Ovary (tissue), 9 donors: Measurements from ENCODE around the gene CNRIP1. TPM values are rescaled to one million over a fixed set of nuclear protein-coding genes. Genes with fewer than 3 reads are reported as not detected.

Experiments used
- DNase-seq, 5 donors: peaks; one replicate each; pipeline ENCODE4 v3.0.0-alpha.2; 2019 to 2020
- H3K27ac ChIP-seq, 2 donors: fragments of 200-600 bp; one replicate each; pipeline versions ENCODE4 v1.5.1 to v1.8.0; 2019 to 2022
- H3K27me3 ChIP-seq: fragments of 200-600 bp; one replicate; pipeline ENCODE4 v1.8.0; 2022
- H3K36me3 ChIP-seq: fragments of 200-600 bp; sonication (generic); one replicate; pipeline ENCODE4 v1.5.1; 2019
- H3K4me1 ChIP-seq: one replicate; pipeline ENCODE4 v1.8.1; 2013; ENCODE audit warnings: mild to moderate bottlenecking, moderate library complexity; ENCODE audit not compliant: insufficient read depth
- H3K4me3 ChIP-seq: fragments of 200-600 bp; sonication (generic); one replicate; pipeline ENCODE4 v1.5.1; 2017
- H3K9me3 ChIP-seq, 2 donors: fragments of 200-600 bp in 1 of 2; sonication (generic) in 1 of 2; one replicate each; pipeline versions ENCODE4 v1.5.1 to v1.8.1; 2013 to 2019; ENCODE audit warnings: mild to moderate bottlenecking in 1 of 2, moderate library complexity in 1 of 2
- CTCF ChIP-seq, 3 donors: fragments of 450-650 bp in 2 of 3; fragments of 200-600 bp in 1 of 3; IDR thresholded peaks; one replicate each; pipeline versions ENCODE4 v1.5.1 to v1.8.0; 2016 to 2022; ENCODE audit warnings: antibody characterized with exemption in 3 of 3, mild to moderate bottlenecking in 1 of 3
- EP300 ChIP-seq: sonication (generic); formaldehyde crosslinking; IDR thresholded peaks from one replicate; pipeline ENCODE4 v1.6.1; 2017; ENCODE audit warnings: antibody characterized with exemption
- POLR2A ChIP-seq: fragments of 450-650 bp; IDR thresholded peaks from one replicate; pipeline ENCODE4 v1.6.1; 2017; ENCODE audit warnings: antibody characterized with exemption, mild to moderate bottlenecking, moderate library complexity
- WGBS, 3 donors: extraction: QIAGEN DNeasy Blood & Tissue Kit in 1 of 3; methylation state at CpG; one replicate each; pipeline versions ENCODE4 v1.1.5 to v1.1.7; 2013 to 2017; 5-methylcytosine and 5-hydroxymethylcytosine counted together
- intact Hi-C, 4 donors: fragments of 100-400 bp; cut with DNase I; formaldehyde crosslinking; loops; one replicate each; pipeline versions ENCODE4 v1.11.0 to v1.15.1; 2022 to 2023
- polyA plus RNA-seq, 2 donors: library from polyadenylated mRNA; stranded (reverse); fragments of 200-250 nt in 1 of 2; fragments of 350-450 nt in 1 of 2; fragmentation: Illumina TruSeq in 1 of 2; extraction: RNeasy Lipid Tissue Mini Kit (QIAGEN cat#74804) in 1 of 2; gene quantifications; one replicate each; pipeline ENCODE4 v1.2.3, GENCODE V29; 2013 to 2014
- total RNA-seq, 7 donors: library from RNA; depleted of rRNA in 2 of 7; stranded (reverse); fragments of >200 nt in 2 of 7; fragmentation: NEBNext Ultra II Directional in 3 of 7; extraction: Animal tissue kit (Norgen Biotek cat#: 25700) in 3 of 7; gene quantifications; one replicate each; pipeline versions ENCODE4 v1.1.0 to v1.2.4, GENCODE V29; 2016 to 2023
- donor health status: DM: no; HTN: no; CAD: no; lungs with moderate emphysema.
- donor health status: DM: no; HTN: no; CAD: no.
- donor health status: Bipolar disorder and iron deficiency.
- donor health status: DM: yes; HTN: yes; CAD: no.
- donor health status: DM: no; HTN: no; CAD: no.
- donor health status: DM: yes; HTN: yes; CAD: no.

Gene CNRIP1
- total and polyA plus RNA-seq, 9 donors: 29.8 to 95.5 (median 50.2) TPM

GRCh38 chr2:68294913-68295312, 24.8 kb downstream of the CNRIP1 start:
- no peaks in the 10 kb centered on the region for H3K27me3 ChIP-seq
- DNase-seq: no peak

DNA sequence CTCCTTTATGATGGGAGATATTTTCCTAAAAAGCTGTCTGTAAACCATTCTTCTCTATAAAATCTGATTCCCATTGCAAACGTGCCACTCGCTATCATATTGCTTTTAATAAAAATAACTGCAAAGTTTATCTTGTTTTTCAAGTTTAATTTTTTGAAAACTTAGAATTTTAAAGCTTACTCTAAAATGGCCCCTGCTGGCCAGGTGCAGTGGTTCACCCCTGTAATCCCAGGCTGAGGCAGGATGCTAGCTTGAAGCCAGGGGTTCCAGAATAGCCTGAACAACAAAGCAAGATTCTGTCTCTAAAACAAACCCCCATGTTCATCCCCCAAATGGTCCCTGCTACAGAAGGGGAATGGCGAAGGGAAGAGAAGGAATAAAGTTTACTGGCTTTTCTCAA, 25.6 kb downstream of the CNRIP1 start:
- TF ChIP-seq POLR2A: no peak
- TF ChIP-seq EP300: no peak
- TF ChIP-seq CTCF (IDR thresholded peaks at IDR 0.05): no peak
- Histone ChIP-seq H3K4me3 (no peak overlapping the region), H3K27ac (no peak overlapping the region), H3K36me3 (no peaks in the 10 kb centered on the region), H3K4me1 (no peaks in the 10 kb centered on the region), H3K27me3 (no peaks in the 10 kb centered on the region), H3K9me3 (no peaks in the 10 kb centered on the region)
- 86 to 87% (median 86%) methylated on average over 3 of the region's 3 CpGs for WGBS, 3 donors
- intact Hi-C loops: no loop called here
- no peak for DNase-seq

More at GRCh38 chr2:68294913-68295312, 24.8 kb downstream of the CNRIP1 start:
- H3K36me3 ChIP-seq: no peaks in the 10 kb centered on the region
- no peak overlapping the region for H3K4me3 ChIP-seq
- intact Hi-C loops: no loop called here
- no peak overlapping the region for H3K27ac ChIP-seq
- no peaks in the 10 kb centered on the region for H3K4me1 ChIP-seq
- TF ChIP-seq CTCF (IDR thresholded peaks at IDR 0.05) (no peak), POLR2A (no peak), EP300 (no peak)
- H3K9me3 ChIP-seq: no peaks in the 10 kb centered on the region
- 40 to 75% (median 56%) methylated on average over 2 of the region's 2 CpGs for WGBS, 3 donors

GRCh38 chr2:68293755-68294154, 26.0 kb downstream of the CNRIP1 start:
- no peak for DNase-seq
- intact Hi-C loops: no loop called here
- no peaks in the 10 kb centered on the region for H3K9me3 ChIP-seq
- 86 to 88% (median 87%) methylated on average over 6 of the region's 6 CpGs for WGBS, 3 donors
- H3K4me1 ChIP-seq: no peaks in the 10 kb centered on the region
- no peak overlapping the region for H3K27ac ChIP-seq
- TF ChIP-seq CTCF (IDR thresholded peaks at IDR 0.05) (no peak), EP300 (no peak), POLR2A (no peak)
- no peaks in the 10 kb centered on the region for H3K36me3 ChIP-seq
- H3K27me3 ChIP-seq: no peaks in the 10 kb centered on the region
- no peak overlapping the region for H3K4me3 ChIP-seq

DNA sequence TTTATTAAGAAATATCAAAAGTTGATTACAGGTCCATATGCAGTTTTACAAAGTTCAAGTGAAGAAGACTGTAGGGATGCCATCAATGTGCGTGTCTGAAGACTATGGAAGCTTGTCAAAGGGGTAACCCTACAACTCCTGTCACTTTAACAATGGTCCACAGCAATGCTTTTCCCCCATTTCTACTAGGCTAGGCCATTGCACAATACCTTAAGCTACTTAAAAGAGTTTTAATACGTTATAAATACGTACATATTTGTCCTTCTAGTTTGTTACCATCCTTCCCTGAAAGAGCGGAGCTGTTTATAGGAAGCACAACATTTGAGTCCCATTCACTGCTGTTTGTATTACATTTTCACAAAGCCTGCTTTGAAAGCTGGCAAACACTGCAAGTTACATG, 26.7 kb downstream of the CNRIP1 start:
- Histone ChIP-seq H3K4me3 (no peak overlapping the region), H3K9me3 (no peaks in the 10 kb centered on the region), H3K27me3 (no peaks in the 10 kb centered on the region), H3K36me3 (no peaks in the 10 kb centered on the region), H3K27ac (no peak overlapping the region), H3K4me1 (no peaks in the 10 kb centered on the region)
- TF ChIP-seq EP300 (no peak), CTCF (IDR thresholded peaks at IDR 0.05) (no peak), POLR2A (no peak)
- 88 to 94% (median 94%) methylated on average over 4 of the region's 4 CpGs for WGBS, 3 donors
- intact Hi-C loops: no loop called here
- DNase-seq: no peak
